Stimulated activated CD8-positive, alpha-beta memory T cell treated with anti-CD3 and anti-CD28 coated beads, Interleukin-2, amount 100 ng/mL, for 48 hours (primary cell): Measurements from ENCODE around the gene CELSR1.
"Not testable (repeated sequence)": the region's sequence is repeated elsewhere in the genome, so short reads cannot be mapped to it uniquely, and the experiment has no call there.

ENCODE experiments used
- DNase-seq, 2 donors: peaks; one replicate each; pipeline ENCODE4 v3.0.0-alpha.2; 2020; ENCODE audit warnings: low read depth in 2 of 2

The CELSR1 gene

GRCh38 chr22:46512683-46513082 is 24.7 kb downstream of the CELSR1 start:
- DNase-seq: no peak

GRCh38 chr22:46512039-46512370 is 25.4 kb downstream of the CELSR1 start:
- DNase-seq: no peak

GRCh38 chr22:46511151-46512038 is 26.0 kb downstream of the CELSR1 start:
- no peak for DNase-seq

GRCh38 chr22:46509416-46510089 is 27.9 kb downstream of the CELSR1 start:
- no peak for DNase-seq

GRCh38 chr22:46508491-46508999 is 28.9 kb downstream of the CELSR1 start:
- DNase-seq: no peak

GRCh38 chr22:46507451-46508425 is 29.7 kb downstream of the CELSR1 start:
- no peak for DNase-seq

- no peak for DNase-seq
These were observed 32.8 kb downstream of the CELSR1 start for GRCh38 chr22:46504584-46504983.

GRCh38 chr22:46502440-46503175 is 34.8 kb downstream of the CELSR1 start:
- DNase-seq: no peak

- DNase-seq: no peak
These were observed 35.7 kb downstream of the CELSR1 start for GRCh38 chr22:46501701-46502100.

- DNase-seq: not testable (repeated sequence)
These were observed 36.2 kb downstream of the CELSR1 start for GRCh38 chr22:46501265-46501664.

GRCh38 chr22:46500201-46500600 is 37.2 kb downstream of the CELSR1 start:
- DNase-seq: no peak

- DNase-seq: no peak
These were observed 37.6 kb downstream of the CELSR1 start for GRCh38 chr22:46499805-46500189.

- DNase-seq: no peak
These were observed 45.5 kb downstream of the CELSR1 start for GRCh38 chr22:46491946-46492345.

GRCh38 chr22:46490538-46490937 is 46.9 kb downstream of the CELSR1 start:
- DNase-seq: no peak

GRCh38 chr22:46486996-46487717 is 50.3 kb downstream of the CELSR1 start:
- no peak for DNase-seq

- DNase-seq: no peak
These were observed 52.4 kb downstream of the CELSR1 start for GRCh38 chr22:46484861-46485595.

GRCh38 chr22:46484156-46484860 is 53.1 kb downstream of the CELSR1 start:
- DNase-seq: no peak

- DNase-seq: no peak
These were observed 54.1 kb downstream of the CELSR1 start for GRCh38 chr22:46483353-46483752.

- no peak for DNase-seq
These were observed 55.3 kb downstream of the CELSR1 start for GRCh38 chr22:46482056-46482675.
